HG03354 (cell line): ENCODE measurements around the gene RAPH1.
A peak's percentile ranks its signal among the peaks of the same experiment; 100 is the strongest.
"Not testable (repeated sequence)": the region's sequence is repeated elsewhere in the genome, so short reads cannot be mapped to it uniquely, and the experiment has no call there.

Source experiments
- ATAC-seq: cut with Tn5 transposase; IDR thresholded peaks from one replicate; pipeline ENCODE4 v1.9.1; 2021; ENCODE audit warnings: mild to moderate bottlenecking; ENCODE audit not compliant: unreplicated experiment, poor library complexity, severe bottlenecking

RAPH1 gene

DNA sequence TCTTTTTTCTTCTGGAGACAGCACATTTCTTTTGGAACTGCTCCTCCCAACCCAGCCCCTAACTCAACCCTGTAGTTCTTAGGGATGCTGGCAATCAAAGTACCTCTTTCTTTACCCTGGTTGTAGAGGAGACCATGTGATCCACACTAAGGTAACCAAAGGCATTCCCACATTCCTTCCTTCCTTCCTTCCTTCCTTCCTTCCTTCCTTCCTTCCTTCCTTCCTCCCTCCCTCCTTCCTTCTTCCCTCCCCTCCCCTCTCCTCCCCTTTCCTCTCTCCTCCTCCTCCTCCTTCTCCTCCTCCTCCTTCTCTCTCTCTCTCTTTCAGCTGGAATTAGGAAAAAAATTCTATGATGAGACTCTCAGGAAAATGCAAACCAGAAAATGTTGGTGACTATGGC lies 13.8 kb upstream of the RAPH1 start:
- no peak for ATAC-seq

- no peak for ATAC-seq
Observed at GRCh38 chr2:203547356-203547755, 12.3 kb upstream of the RAPH1 start.

- no peak for ATAC-seq
Observed at GRCh38 chr2:203544402-203544801, 9.3 kb upstream of the RAPH1 start.

- ATAC-seq, result no peak
Observed at GRCh38 chr2:203543898-203544328, 8.8 kb upstream of the RAPH1 start.

DNA sequence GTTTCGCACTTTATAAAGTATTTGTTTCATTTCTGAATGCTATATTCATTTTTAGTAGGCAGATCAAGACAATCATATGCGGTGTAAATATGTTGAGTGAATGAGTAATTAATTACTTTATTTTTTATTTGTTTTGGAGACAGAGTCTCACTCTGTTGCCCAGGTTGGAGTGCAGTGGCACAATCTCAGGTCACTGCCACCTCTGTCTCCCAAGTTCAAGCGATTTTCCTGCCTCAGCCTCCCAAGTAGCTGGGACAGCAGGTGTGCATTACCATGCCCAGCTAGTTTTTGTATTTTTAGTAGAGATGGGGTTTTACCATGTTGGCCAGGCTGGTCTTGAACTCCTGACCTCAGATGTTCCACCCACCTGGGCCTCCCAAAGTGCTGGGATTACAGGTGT lies 5.5 kb upstream of the RAPH1 start:
- not testable (repeated sequence) for ATAC-seq

GRCh38 chr2:203538237-203538636 lies 3.1 kb upstream of the RAPH1 start:
- not testable (repeated sequence) for ATAC-seq

GRCh38 chr2:203536586-203536951 lies 1.5 kb upstream of the RAPH1 start:
- not testable (repeated sequence) for ATAC-seq

- no peak for ATAC-seq
Observed at GRCh38 chr2:203535784-203536585, 884 bp upstream of the RAPH1 start.

DNA sequence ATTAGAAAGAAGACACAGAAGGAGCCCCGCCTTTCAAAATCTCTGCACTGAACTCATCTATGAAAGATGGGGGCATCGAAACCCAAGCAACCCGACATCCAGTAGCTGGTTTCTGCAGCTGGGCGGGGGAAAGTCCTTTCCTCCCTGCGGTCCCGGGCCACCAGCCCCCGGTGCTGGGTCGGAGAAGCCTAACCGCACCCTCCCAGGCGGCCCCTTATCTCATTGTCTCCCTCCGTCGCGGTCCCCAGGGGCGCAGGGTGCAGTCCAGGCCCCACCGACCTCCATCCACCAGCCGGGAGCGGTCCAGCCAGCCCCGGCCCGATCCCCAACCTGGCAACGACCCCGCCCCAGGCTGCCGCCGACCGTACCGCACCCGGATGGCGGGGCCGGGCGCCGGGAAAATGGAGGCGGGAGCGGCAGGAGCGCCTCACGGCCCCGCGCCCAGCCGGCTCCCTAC lies 452 bp downstream of the RAPH1 start:
- ATAC-seq, result peak; percentile 44

DNA sequence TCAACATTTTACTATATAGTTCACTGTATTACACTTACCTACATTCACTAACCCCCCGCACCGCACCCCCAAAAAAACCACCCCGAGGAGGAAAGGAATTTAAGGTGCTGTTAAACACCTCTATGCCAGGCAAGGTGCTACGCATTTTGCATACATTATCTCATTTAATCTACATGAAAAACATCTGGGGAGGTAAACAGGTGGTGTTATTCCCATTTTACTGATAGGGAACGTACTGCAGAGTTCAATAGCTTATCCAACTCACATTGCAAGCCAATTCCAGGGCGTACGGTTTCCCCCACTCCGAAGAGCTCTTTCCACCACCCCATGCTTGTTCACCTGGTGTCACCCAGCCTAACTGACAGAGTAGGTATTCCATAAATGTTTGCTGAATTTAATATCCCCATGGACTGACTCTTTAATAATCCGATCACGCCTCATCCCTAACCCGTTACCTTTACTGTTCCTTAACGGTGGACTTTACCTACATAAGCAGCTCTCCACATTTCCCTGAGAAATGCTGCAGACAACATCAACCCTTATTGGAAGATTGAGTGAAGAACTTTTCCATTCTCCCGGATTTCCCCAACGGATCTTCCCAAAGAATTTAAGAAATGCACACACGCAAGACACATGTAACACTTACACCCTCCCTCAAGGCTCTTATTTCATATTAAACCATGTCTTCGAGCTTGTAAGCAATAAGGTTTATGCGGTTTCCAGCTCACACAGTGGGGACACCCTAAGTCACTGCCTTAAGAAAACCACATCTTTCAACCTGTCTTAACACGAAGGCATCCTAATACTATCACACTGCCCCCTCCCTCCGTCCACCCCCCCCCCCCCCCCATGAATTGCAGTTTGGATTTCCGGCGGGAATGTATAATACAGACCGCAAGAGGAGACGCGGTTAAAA lies 1.2 kb downstream of the RAPH1 start:
- no peak for ATAC-seq

DNA sequence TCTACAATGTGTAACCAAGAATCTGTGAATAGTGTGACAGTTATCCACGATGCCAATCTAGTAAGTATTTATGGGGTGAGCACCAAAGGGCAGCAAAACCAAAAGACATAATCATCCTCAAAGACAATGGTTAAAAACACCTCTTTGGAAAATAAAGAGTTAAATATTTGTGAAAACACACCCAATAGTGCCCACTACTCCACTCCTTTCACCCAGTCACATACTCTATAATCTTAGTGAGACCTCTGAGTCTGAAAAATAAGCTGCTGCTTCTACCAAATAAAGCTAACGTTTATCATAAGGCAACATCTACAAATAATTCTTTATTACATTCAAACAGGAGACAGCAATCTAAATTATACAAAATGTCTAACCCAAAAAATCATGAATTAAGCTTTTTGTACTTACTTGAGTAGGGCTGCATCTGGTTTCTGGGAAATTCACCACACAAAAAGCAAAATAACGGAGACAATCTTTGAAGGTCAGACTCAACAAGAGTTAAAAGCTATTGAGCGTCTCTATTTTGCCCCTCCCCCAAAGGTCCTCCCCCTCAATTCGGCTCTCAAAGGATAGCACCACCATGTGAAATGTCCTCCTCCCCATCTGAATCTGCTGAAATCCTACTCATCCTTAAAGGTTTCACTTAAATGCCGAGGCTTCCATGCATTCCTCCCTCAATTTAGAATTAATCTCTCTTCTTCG lies 2.0 kb downstream of the RAPH1 start:
- no peak for ATAC-seq

DNA sequence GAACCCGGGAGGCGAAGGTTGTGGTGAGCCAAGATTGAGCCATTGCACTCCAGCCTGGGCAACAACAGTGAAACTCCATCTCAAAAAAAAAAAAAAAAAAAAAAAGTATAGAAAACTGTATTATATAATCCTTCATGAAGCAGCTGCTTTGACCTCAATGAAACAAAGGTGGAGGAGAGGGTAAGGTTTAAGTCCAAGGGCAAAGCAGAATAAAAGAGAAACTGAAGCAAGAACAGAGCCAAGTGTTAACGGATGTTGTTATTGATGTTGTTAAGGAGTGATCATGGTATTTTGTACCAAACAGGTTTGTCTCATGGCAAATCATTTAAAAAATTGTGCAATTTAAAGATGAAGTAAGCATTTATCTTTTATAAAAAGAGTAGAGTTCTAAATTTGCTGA lies 7.4 kb downstream of the RAPH1 start:
- ATAC-seq, result no peak

- ATAC-seq, result not testable (repeated sequence)
Observed at GRCh38 chr2:203513268-203513667, 21.8 kb downstream of the RAPH1 start.

DNA sequence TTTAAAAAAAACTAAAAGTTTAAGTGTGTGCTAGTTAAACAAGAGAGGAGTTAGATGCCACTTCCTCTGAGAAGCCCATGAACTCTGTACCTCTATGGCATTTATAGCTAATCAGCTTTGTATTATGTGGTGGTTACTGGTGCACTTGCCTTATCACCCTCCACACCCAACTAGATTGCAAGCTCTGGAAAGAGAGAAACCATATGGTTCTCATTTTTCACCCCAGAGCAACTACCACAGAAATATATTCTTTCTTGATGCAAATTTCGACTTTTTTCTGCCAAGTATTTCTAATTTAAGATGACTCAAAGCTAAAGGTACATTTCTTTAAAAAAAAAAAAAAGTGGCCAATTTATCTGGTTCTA lies 24.2 kb downstream of the RAPH1 start:
- no peak for ATAC-seq

DNA sequence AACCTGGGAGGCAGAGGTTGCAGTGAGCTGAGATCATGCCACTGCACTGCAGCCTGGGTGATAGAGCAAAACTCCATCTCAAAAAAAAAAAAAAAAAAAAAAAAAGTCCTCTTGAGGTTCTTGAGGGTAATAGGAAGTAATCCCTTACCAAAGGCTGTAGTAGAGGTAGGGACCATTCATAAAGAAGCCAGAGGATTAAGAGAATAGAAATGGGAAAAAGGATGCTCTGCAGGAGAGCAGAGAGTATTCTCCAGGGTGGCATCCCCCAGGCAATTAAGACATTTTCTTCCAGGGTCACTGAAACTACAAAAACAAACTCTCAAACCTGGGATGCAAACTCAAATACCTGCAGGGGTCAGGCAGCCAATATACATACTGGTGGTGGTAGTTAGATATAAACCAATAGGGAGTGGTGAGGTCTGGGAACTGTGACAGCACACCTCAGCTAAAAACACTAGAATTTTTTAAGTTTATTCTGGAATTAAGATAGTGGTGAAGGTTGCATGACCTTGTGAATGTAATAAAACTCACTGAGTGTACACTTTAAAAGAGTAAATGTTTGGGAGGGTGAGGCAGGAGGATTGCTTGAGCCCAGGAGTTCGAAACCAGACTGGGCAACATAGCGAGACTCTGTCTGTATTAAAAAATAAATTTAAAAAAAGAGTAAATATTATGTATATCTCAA lies 24.7 kb downstream of the RAPH1 start:
- ATAC-seq, result no peak

- not testable (repeated sequence) for ATAC-seq
Observed at GRCh38 chr2:203503460-203503859, 31.6 kb downstream of the RAPH1 start.

- no peak for ATAC-seq
Observed at GRCh38 chr2:203501873-203502272, 33.2 kb downstream of the RAPH1 start.

GRCh38 chr2:203500951-203501350 lies 34.1 kb downstream of the RAPH1 start:
- ATAC-seq, result no peak

DNA sequence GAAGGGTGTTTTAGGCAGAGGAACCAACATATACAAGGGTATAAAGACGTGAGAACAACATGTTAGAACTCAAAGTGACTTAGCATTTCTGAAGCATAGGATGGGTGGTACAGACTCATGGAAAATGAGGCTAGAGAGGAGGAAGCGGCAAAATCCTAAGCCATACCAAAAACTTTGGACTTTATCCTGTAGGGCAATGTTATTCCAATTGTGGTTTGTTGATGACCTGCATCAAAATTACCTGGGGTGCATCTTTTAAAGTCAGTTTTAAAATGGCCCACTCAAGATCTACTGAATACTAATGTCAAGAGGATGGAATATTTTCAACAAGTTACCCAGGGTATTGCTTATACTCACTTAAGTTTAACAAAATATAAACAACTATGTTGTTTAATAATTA lies 34.8 kb downstream of the RAPH1 start:
- ATAC-seq, result no peak

- no peak for ATAC-seq
Observed at GRCh38 chr2:203498161-203498560, 36.9 kb downstream of the RAPH1 start.
